Heart left ventricle (tissue), 13 donors: ENCODE results near the gene ENKUR.

ENCODE experiments used
- POLR2A ChIP-seq, 2 donors: fragments of 450-650 bp; IDR thresholded peaks; one replicate each; pipeline ENCODE4 v1.6.1; 2017; ENCODE audit warnings: antibody characterized with exemption in 2 of 2, mild to moderate bottlenecking in 2 of 2, moderate library complexity in 2 of 2
- TF ChIP-seq, protein P1 (sequence below), 12 donors: fragments of 200-600 bp; sonication (generic) in 4 of 12; IDR thresholded peaks; one replicate each; pipeline versions ENCODE4 v1.5.0 to v1.8.0; 2018 to 2022; ENCODE audit warnings: antibody characterized with exemption in 12 of 12, mild to moderate bottlenecking in 5 of 12
- donor health status: ischemic (EF 13 %, LVEDD 7.1; RV severe dilation, severe dysfunction).
- donor health status: DM: no; HTN: yes; CAD: no.
- donor health status: DM: no; HTN: no; CAD: no.
- donor health status: ischemic (EF 25% LVEDD 6.9; RV normal size, moderate dysfunction).
- donor health status: ischemic (EF 25% LVEDD 5.7; RV mildly dilated, moderate dysfunction).
- donor health status: ischemic (EF 35%, LVEDD 5.7; RV mildly dilated, moderate dysfunction).
- donor health status: nonischemic (EF 11% LVEDD 7.7; RV severe dilation, severe dysfunction).
- donor health status: DM: yes; HTN: yes; CAD: no.
- donor health status: PGD.
- donor health status: ischemic (EF 29% LVEDD 5.4; RV normal size, mild dysfunction).
- donor health status: nonischemic (EF 23%, LVEDD 6.1; RV moderate dilation, normal function).

DNA sequence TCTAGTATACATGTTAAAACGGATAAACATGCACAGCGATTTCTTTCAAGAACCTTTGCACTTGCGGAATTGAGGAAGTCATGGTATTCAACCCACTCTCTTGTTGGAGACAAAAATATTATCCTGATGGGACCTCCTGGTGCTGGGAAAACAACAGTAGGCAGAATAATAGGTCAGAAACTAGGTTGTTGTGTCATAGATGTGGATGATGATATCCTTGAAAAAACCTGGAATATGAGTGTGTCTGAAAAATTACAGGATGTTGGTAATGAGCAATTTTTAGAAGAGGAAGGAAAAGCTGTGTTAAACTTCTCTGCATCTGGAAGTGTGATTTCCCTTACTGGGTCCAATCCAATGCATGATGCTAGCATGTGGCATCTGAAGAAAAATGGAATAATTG, 7.3 kb upstream of the ENKUR start:
- TF ChIP-seq, protein P1, sequence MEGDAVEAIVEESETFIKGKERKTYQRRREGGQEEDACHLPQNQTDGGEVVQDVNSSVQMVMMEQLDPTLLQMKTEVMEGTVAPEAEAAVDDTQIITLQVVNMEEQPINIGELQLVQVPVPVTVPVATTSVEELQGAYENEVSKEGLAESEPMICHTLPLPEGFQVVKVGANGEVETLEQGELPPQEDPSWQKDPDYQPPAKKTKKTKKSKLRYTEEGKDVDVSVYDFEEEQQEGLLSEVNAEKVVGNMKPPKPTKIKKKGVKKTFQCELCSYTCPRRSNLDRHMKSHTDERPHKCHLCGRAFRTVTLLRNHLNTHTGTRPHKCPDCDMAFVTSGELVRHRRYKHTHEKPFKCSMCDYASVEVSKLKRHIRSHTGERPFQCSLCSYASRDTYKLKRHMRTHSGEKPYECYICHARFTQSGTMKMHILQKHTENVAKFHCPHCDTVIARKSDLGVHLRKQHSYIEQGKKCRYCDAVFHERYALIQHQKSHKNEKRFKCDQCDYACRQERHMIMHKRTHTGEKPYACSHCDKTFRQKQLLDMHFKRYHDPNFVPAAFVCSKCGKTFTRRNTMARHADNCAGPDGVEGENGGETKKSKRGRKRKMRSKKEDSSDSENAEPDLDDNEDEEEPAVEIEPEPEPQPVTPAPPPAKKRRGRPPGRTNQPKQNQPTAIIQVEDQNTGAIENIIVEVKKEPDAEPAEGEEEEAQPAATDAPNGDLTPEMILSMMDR (IDR thresholded peaks at IDR 0.05): no peak
- TF ChIP-seq POLR2A (IDR thresholded peaks at IDR 0.05): no peak
